Measurements from ENCODE around the gene SENP3. TPM values are rescaled to one million over a fixed set of nuclear protein-coding genes. Genes with fewer than 3 reads are reported as not detected.
"Not testable (repeated sequence)": the region's sequence is repeated elsewhere in the genome, so short reads cannot be mapped to it uniquely, and the experiment has no call there.

SENP3 gene
- polyA plus RNA-seq, 2 of the 4 experiments (the other 2 are of a cell fraction): 114 to 150 TPM

GRCh38 chr17:7592422-7593021 is 30.8 kb downstream of the SENP3 start:
- no peak for TF ChIP-seq TP53 (CRISPR knock-in tag; IDR thresholded peaks at IDR 0.05)
- TF ChIP-seq E2F6 (IDR thresholded peaks at IDR 0.05; ENCODE audit: borderline replicate concordance, low read depth): no peak
- Histone ChIP-seq H3K4me3 (no peak overlapping the region), H3K4me2 (no peak overlapping the region), H3K27ac (no peak overlapping the region), H3K4me1 (peaks cover 26% of the 10 kb centered on the region), H3K9me3 (no peaks in the 10 kb centered on the region)
- DNase-seq (ENCODE audit: low read depth in 1 of 2, low spot score in 1 of 2) (no peak), ATAC-seq (no peak), FAIRE-seq (no peak)
- ChIA-PET CTCF (interaction anchor here (1.0 to 6.8 kb wide), 6 partner anchors 7 to 95 kb away, joined by 3 to 49 read pairs (median 13); partner anchors contain the start of genes MPDU1, TP53 and WRAP53), POLR2A (interaction anchor here (0.7 to 0.8 kb wide), 3 partner anchors 9 to 95 kb away, joined by 3 to 5 read pairs (median 3); partner anchors contain the start of genes MPDU1 and TP53)
- 92% methylated on average over 23 of the region's 23 CpGs for WGBS (ENCODE audit: missing lambda C conversion rate)

GRCh38 chr17:7593296-7593695 is 31.6 kb downstream of the SENP3 start:
- ChIA-PET POLR2A (interaction anchor here (0.7 to 0.8 kb wide), 3 partner anchors 10 to 94 kb away, joined by 3 to 5 read pairs (median 3); partner anchors contain the start of genes MPDU1 and TP53), CTCF (interaction anchor here (0.6 to 6.8 kb wide), 9 partner anchors 7 to 205 kb away, joined by 3 to 49 read pairs (median 7); partner anchors contain the start of genes FXR2, MPDU1, SENP3 and TP53)
- FAIRE-seq (no peak), DNase-seq (ENCODE audit: low read depth in 1 of 2, low spot score in 1 of 2) (no peak), ATAC-seq (no peak)
- Histone ChIP-seq H3K27ac (no peak overlapping the region), H3K4me1 (peaks cover 24% of the 10 kb centered on the region), H3K9me3 (no peaks in the 10 kb centered on the region), H3K4me3 (no peak overlapping the region), H3K4me2 (no peak overlapping the region)
- WGBS (ENCODE audit: missing lambda C conversion rate): 93% methylated on average over 12 of the region's 12 CpGs
- no peak for TF ChIP-seq JUNB (IDR thresholded peaks at IDR 0.05)
- no peak for TF ChIP-seq CHD2 (IDR thresholded peaks at IDR 0.05; ENCODE audit: low read length, partially characterized antibody)
- TF ChIP-seq FOXS1 (CRISPR knock-in tag; IDR thresholded peaks at IDR 0.05): no peak
- TF ChIP-seq EP300 (IDR thresholded peaks at IDR 0.05): no peak
- no peak for TF ChIP-seq HMGXB4 (CRISPR knock-in tag; IDR thresholded peaks at IDR 0.05; ENCODE audit: borderline replicate concordance)

- DNase-seq (ENCODE audit: low read depth in 1 of 2, low spot score in 1 of 2); H3K4me3 ChIP-seq; POLR2A ChIA-PET; H3K27ac ChIP-seq; H3K4me2 ChIP-seq; H3K9me3 ChIP-seq; H3K4me1 ChIP-seq; ATAC-seq: not testable (repeated sequence)
- CTCF ChIA-PET: interaction anchor here (0.6 to 6.8 kb wide), 3 partner anchors 12 to 507 kb away, joined by 3 to 49 read pairs (median 4); partner anchors contain the start of genes FXR2 and MPDU1
- FAIRE-seq: peak; percentile 96
- 98% methylated on average over 5 of the region's 5 CpGs for WGBS (ENCODE audit: missing lambda C conversion rate)
Measured at GRCh38 chr17:7597561-7597960, 35.8 kb downstream of the SENP3 start.

- peak; percentile 72 for FAIRE-seq
- Histone ChIP-seq H3K4me2 (no peak overlapping the region), H3K9me3 (no peaks in the 10 kb centered on the region), H3K4me1 (peaks cover 6% of the 10 kb centered on the region; the same call in 2 of the 3 replicates), H3K27ac (no peak overlapping the region), H3K4me3 (no peak overlapping the region)
- no peak for ATAC-seq
- WGBS (ENCODE audit: missing lambda C conversion rate): 93% methylated on average over 4 of the region's 4 CpGs
- POLR2A ChIA-PET: interaction anchor here (0.6 kb wide), 1 partner anchor 63 kb away, joined by 3 read pairs; no protein-coding TSS in a partner anchor
- TF ChIP-seq ESRRA (IDR thresholded peaks at IDR 0.05; ENCODE audit: borderline replicate concordance, low read length): no peak
- TF ChIP-seq FOXS1 (CRISPR knock-in tag; IDR thresholded peaks at IDR 0.05): no peak
- TF ChIP-seq NR3C1 (IDR thresholded peaks at IDR 0.05): no peak
- no peak for TF ChIP-seq SREBF2 (IDR thresholded peaks at IDR 0.05)
- no peak for TF ChIP-seq ATOH8 (CRISPR knock-in tag; IDR thresholded peaks at IDR 0.05; ENCODE audit: low read depth)
- CTCF ChIA-PET: interaction anchor here (0.8 to 4.7 kb wide), 2 partner anchors 18 to 251 kb away, joined by 5 to 40 read pairs; partner anchors contain the start of gene SOX15
- DNase-seq (ENCODE audit: low read depth in 1 of 2, low spot score in 1 of 2): no peak
Measured at GRCh38 chr17:7606280-7606679, 44.6 kb downstream of the SENP3 start.

Measured in A549 (cell line).